GM20000 (cell line): Measurements from ENCODE around the gene TLR1.
A peak's percentile ranks its signal among the peaks of the same experiment; 100 is the strongest.

Source experiments
- DNase-seq: peaks from one replicate; pipeline ENCODE4 v3.0.0; 2012; ENCODE audit warnings: low spot score
- CTCF ChIP-seq: IDR thresholded peaks from 2 replicates; pipeline ENCODE4 v1.5.1; 2012; ENCODE audit warnings: mild to moderate bottlenecking, control low read depth; ENCODE audit errors: extremely low read depth, missing control alignments

The TLR1 gene

GRCh38 chr4:38791010-38791409 is 13.6 kb downstream of the TLR1 start:
- no peak for TF ChIP-seq CTCF
- no peak for DNase-seq

GRCh38 chr4:38788317-38788716 is 16.3 kb downstream of the TLR1 start:
- DNase-seq, result no peak

GRCh38 chr4:38787693-38788092 is 16.9 kb downstream of the TLR1 start:
- DNase-seq, result no peak
- TF ChIP-seq CTCF, result no peak

More at GRCh38 chr4:38788317-38788716, 16.3 kb downstream of the TLR1 start:
- no peak for TF ChIP-seq CTCF

GRCh38 chr4:38785901-38786402 is 18.6 kb downstream of the TLR1 start:
- TF ChIP-seq CTCF, result no peak
- DNase-seq, result peak; percentile 63

GRCh38 chr4:38785041-38785790 is 19.4 kb downstream of the TLR1 start:
- TF ChIP-seq CTCF, result no peak
- DNase-seq, result no peak

GRCh38 chr4:38784141-38784540 is 20.4 kb downstream of the TLR1 start:
- DNase-seq, result no peak
- TF ChIP-seq CTCF, result no peak

- no peak for TF ChIP-seq CTCF
- no peak for DNase-seq
Observed at GRCh38 chr4:38783109-38783460, 21.5 kb downstream of the TLR1 start.
